Fibroblast of the aortic adventitia (primary cell): ENCODE data around the gene MFNG. TPM values are rescaled to one million over a fixed set of nuclear protein-coding genes. Genes with fewer than 3 reads are reported as not detected.

Source experiments
- DNase-seq: peaks from one replicate; pipeline ENCODE4 v3.0.0-alpha.2; 2010; ENCODE audit warnings: low read depth
- H3K4me3 ChIP-seq: 2 replicates; pipeline ENCODE4 v1.5.1; 2011; ENCODE audit warnings: low read depth, mild to moderate bottlenecking, control low read depth, low read length, moderate library complexity
- total RNA-seq: library from RNA; depleted of rRNA; stranded (reverse); fragments of >200 nt; gene quantifications from 2 replicates; pipeline ENCODE4 v1.2.3, GENCODE V29; 2012; ENCODE audit warnings: low replicate concordance
- TF ChIP-seq, protein P1 (sequence below): IDR thresholded peaks from 2 replicates; pipeline ENCODE4 v1.5.1; 2011; ENCODE audit warnings: mild to moderate bottlenecking, low read length, control low read depth, inconsistent platforms; ENCODE audit not compliant: insufficient read depth

The MFNG gene
- total RNA-seq, 1 donor = 0.36 TPM

DNA sequence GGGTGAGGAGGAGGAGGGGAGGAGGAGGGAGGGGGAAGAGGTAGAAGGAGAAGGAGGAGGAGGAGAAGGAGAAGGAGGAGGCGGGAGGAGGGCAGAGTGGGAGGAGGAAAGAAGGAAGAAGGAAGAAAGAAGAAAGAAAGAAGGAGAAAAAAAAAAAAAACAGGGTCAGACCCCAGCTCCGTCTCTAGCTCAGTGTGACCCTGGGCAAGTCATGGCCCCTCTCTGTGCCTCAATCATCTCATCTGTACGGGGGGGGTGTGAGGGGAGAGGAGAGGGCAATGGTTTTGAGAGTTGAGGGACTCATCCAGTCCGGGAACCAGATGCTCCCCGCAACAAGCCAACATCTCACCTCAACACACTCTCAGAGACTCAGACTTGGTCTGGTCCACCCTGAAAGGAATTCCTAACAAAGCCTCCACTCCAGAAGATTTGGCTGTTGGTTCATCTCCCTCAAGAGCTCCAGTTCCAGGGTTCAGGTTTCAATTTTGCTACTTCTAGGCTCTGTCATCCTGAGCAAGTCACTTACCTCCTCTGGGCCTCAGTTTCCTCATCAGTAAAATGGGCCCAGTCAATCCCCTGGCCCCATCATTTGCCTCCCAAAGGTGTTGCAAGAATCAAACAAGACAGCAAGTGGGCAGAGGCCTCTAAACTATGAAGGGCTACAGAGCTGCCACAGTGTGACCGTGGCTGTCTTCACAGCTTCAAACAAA lies 25.4 kb upstream of the MFNG start:
- H3K4me3 ChIP-seq = no peak overlapping the region
- DNase-seq = no peak
- TF ChIP-seq, protein P1, sequence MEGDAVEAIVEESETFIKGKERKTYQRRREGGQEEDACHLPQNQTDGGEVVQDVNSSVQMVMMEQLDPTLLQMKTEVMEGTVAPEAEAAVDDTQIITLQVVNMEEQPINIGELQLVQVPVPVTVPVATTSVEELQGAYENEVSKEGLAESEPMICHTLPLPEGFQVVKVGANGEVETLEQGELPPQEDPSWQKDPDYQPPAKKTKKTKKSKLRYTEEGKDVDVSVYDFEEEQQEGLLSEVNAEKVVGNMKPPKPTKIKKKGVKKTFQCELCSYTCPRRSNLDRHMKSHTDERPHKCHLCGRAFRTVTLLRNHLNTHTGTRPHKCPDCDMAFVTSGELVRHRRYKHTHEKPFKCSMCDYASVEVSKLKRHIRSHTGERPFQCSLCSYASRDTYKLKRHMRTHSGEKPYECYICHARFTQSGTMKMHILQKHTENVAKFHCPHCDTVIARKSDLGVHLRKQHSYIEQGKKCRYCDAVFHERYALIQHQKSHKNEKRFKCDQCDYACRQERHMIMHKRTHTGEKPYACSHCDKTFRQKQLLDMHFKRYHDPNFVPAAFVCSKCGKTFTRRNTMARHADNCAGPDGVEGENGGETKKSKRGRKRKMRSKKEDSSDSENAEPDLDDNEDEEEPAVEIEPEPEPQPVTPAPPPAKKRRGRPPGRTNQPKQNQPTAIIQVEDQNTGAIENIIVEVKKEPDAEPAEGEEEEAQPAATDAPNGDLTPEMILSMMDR = no peak

DNA sequence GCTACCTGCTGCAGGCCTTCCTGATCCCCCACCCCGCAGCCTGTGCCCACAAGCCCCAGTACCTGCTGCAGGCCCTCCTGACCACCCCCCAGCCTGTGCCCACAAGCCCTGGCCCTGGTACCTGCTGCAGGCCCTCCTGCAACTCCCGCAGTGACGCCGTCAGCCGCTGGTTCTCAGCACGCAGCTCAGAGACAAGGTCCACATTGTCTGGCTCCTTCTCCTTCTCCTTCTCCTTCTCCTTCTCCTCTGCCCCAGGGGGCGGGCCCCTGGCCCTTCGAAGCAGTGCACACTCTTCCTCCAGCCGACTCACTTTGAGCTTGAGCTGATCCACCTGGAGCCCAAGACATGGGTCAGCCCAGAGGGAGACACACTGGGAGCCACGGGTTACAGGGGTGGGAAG lies 23.9 kb upstream of the MFNG start:
- TF ChIP-seq, protein P1 = no peak
- no peak for DNase-seq
- no peak overlapping the region for H3K4me3 ChIP-seq

- DNase-seq = no peak
- TF ChIP-seq, protein P1 = no peak
- H3K4me3 ChIP-seq = no peak overlapping the region
These were observed 23.1 kb upstream of the MFNG start for GRCh38 chr22:37509059-37509860.

DNA sequence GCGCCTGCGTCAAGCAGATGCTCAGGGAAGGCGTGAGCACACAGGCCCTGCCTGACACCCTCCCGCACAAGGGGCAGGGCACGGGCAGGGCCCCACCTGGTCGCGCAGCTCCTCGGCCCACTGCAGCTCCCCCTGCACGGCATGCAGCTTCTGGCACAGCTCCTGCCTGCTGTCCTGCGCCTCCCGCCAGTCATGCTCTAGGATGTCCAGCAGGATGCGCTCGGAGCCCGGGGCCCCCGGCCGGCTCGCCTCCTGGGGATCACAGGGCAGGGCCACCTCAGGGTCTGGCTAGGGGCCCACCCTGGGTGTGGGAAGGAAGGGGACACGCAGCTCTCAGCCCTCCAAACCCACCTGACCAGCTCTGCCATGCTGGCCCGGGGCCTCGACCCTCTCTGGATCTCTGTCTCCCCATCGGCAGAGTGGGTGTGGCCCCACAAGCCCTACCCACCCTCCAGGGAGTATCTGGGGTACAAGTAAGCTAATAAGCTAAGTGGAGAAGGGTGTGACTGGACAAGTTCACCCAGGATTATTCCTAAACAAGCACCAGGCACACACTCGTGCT lies 22.3 kb upstream of the MFNG start:
- TF ChIP-seq, protein P1 = no peak
- H3K4me3 ChIP-seq = no peak overlapping the region
- no peak for DNase-seq

GRCh38 chr22:37507731-37508130 lies 21.5 kb upstream of the MFNG start:
- no peak for DNase-seq

DNA sequence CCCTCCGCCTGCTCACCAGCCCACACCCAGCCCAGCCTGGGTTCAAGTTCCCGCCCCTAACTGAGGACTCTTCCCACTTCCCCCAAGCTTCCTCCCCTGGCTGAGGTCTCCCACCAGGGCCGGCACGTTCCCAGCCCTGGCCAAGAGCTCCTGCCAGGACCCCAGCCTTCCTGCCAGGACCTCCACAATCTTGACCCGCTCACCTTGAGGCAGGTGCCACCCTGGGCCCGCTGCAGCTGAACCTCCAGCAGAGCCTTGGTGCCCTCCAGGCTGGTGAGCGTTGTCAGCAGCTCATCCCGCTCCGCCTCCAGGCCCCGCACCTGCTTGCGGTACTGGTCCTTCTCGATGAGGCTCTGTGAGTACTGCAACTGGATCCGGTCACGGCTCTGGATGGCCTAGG lies 19.8 kb upstream of the MFNG start:
- TF ChIP-seq, protein P1 = no peak
- H3K4me3 ChIP-seq = no peak overlapping the region
- DNase-seq = no peak

More at GRCh38 chr22:37507731-37508130, 21.5 kb upstream of the MFNG start:
- TF ChIP-seq, protein P1 = no peak
- H3K4me3 ChIP-seq = no peak overlapping the region
